Karpas-422 (cell line): ENCODE results near the gene FBXL4. TPM values are rescaled to one million over a fixed set of nuclear protein-coding genes. Genes with fewer than 3 reads are reported as not detected.
A peak's percentile ranks its signal among the peaks of the same experiment; 100 is the strongest.

Experiments used
- DNase-seq: peaks from one replicate; pipeline ENCODE4 v3.0.0-alpha.2; 2015
- H2AFZ ChIP-seq: fragments of 200-600 bp; sonication (generic); 2 replicates; pipeline ENCODE4 v1.6.1; 2014; ENCODE audit warnings: antibody characterized with exemption, low read length, mixed read lengths
- H3K27ac ChIP-seq: fragments of 200-600 bp; sonication (generic); 2 replicates; pipeline ENCODE4 v1.5.1; 2014; ENCODE audit warnings: mild to moderate bottlenecking, low read length, moderate library complexity
- H3K27me3 ChIP-seq: fragments of 200-600 bp; sonication (generic); 2 replicates; pipeline ENCODE4 v1.6.1; 2014; ENCODE audit warnings: low read length, mixed read lengths
- H3K36me3 ChIP-seq: fragments of 200-600 bp; sonication (generic); 2 replicates; pipeline ENCODE4 v1.6.1; 2014; ENCODE audit warnings: low read length, mixed read lengths; ENCODE audit not compliant: insufficient read depth
- H3K4me1 ChIP-seq: fragments of 200-600 bp; sonication (generic); 2 replicates; pipeline ENCODE4 v1.6.1; 2014; ENCODE audit warnings: mild to moderate bottlenecking, low read length, mixed read lengths
- H3K4me2 ChIP-seq: fragments of 200-600 bp; sonication (generic); 2 replicates; pipeline ENCODE4 v1.6.1; 2014; ENCODE audit warnings: low read length, low read depth, mild to moderate bottlenecking; ENCODE audit not compliant: poor library complexity, severe bottlenecking
- H3K4me3 ChIP-seq: fragments of 200-600 bp; sonication (generic); 2 replicates; pipeline ENCODE4 v1.5.1; 2014; ENCODE audit warnings: mild to moderate bottlenecking, antibody characterized with exemption, low read length, mixed read lengths
- H3K79me2 ChIP-seq: fragments of 200-600 bp; sonication (generic); 2 replicates; pipeline ENCODE4 v1.6.1; 2014; ENCODE audit warnings: mild to moderate bottlenecking, low read length, mixed read lengths
- H3K9ac ChIP-seq: fragments of 200-600 bp; sonication (generic); 2 replicates; pipeline ENCODE4 v1.6.0; 2014; ENCODE audit warnings: low read length
- H3K9me2 ChIP-seq: fragments of 200-600 bp; sonication (generic), shearing (Covaris generic); replicated peaks from 2 replicates; pipeline ENCODE4 v1.6.0; 2014; ENCODE audit warnings: mild to moderate bottlenecking, low read length, moderate library complexity; ENCODE audit not compliant: insufficient read depth
- H3K9me3 ChIP-seq: fragments of 300-700, 200-600 bp; sonication (generic); 2 replicates; pipeline ENCODE4 v1.6.1; 2014; ENCODE audit warnings: low read length, mixed read lengths
- H4K20me1 ChIP-seq: fragments of 200-600 bp; sonication (generic); 2 replicates; pipeline ENCODE4 v1.6.1; 2014; ENCODE audit warnings: mild to moderate bottlenecking, antibody characterized with exemption, low read length, low read depth; ENCODE audit not compliant: insufficient read depth
- total RNA-seq: library from RNA; depleted of rRNA; stranded (reverse); fragments of >200 nt; shearing (Covaris generic); gene quantifications from 2 replicates; pipeline ENCODE4 v1.2.3, GENCODE V29; 2014; ENCODE audit warnings: low replicate concordance

Gene FBXL4
- total RNA-seq, 1 experiment from 2014 or later, result 32.2 TPM

DNA sequence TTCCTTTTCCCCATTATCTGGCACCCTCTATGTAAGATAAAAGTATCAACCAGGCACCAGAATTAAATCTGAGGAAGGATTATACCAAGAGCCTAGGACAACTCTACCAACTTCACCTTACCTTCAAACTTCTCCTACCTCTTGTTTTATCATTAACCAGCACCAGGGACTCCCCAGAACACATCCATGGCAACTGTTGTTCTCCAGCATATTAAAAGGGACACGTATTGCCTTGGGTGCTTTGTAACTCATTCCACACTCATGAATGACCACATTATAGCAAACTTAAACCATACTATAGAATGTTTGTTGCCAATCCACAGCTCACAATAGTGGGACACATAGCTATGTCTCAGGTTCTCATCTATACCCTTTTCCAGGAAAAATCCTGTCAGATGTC is 11.9 kb upstream of the FBXL4 start:
- Histone ChIP-seq H3K36me3 (no peaks in the 10 kb centered on the region), H4K20me1 (no peaks in the 10 kb centered on the region), H3K4me2 (no peak overlapping the region), H2AFZ (no peak overlapping the region), H3K4me1 (no peaks in the 10 kb centered on the region), H3K4me3 (no peak overlapping the region), H3K79me2 (no peaks in the 10 kb centered on the region), H3K27ac (no peak overlapping the region), H3K9me2 (no peaks in the 10 kb centered on the region), H3K9me3 (no peaks in the 10 kb centered on the region), H3K9ac (no peak overlapping the region), H3K27me3 (0 out of 2 replicates have a peak, but pooled peaks cover 2% of the 10 kb centered on the region)
- DNase-seq, result no peak

DNA sequence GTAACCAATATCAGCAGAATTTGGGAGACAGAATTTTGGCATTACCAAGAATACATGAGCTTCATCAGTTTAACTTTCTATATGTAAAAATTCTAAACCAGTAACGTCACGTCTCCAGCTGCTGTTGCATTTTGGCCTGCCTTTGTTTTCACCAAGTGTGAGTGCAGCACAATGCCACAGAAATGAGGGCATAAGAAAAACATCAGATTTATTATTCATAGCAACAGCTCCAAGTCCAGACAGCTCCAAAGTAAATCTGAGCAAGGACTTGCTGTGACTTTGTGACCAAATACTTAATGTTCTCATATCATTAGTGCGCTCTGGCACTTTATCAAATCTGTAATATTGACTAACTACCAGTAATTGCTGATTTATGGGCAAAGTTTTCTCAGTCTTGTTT is 11.0 kb upstream of the FBXL4 start:
- H3K27ac ChIP-seq, result no peak overlapping the region
- H3K27me3 ChIP-seq, result 0 out of 2 replicates have a peak, but pooled peaks cover 2% of the 10 kb centered on the region
- no peaks in the 10 kb centered on the region for H3K9me2 ChIP-seq
- no peaks in the 10 kb centered on the region for H3K9me3 ChIP-seq
- no peak overlapping the region for H3K4me3 ChIP-seq
- H3K9ac ChIP-seq, result no peak overlapping the region
- no peak for DNase-seq
- H3K79me2 ChIP-seq, result no peaks in the 10 kb centered on the region
- H4K20me1 ChIP-seq, result no peaks in the 10 kb centered on the region
- no peak overlapping the region for H2AFZ ChIP-seq
- no peak overlapping the region for H3K4me2 ChIP-seq
- no peaks in the 10 kb centered on the region for H3K36me3 ChIP-seq
- H3K4me1 ChIP-seq, result no peaks in the 10 kb centered on the region

DNA sequence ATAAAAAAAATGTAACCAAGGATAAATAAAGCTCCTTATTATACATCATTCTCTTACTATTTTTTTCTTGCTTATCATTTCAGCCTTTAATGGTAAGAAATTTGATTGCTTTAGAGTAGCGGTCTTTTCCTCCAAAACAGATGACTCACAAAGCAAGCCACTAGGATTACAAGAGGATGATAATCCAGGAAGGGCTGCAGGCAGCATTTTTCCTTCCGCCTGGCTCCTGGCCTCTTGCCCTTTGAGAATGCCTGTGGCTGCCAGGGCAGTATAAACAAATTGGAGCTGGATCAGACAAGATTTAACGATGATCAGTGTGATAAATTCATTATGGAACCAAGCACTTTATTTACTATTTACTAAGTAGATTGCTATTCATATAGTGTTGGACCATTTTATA is 9.7 kb upstream of the FBXL4 start:
- Histone ChIP-seq H3K4me1 (no peaks in the 10 kb centered on the region), H3K4me3 (no peak overlapping the region), H3K27ac (no peak overlapping the region), H3K36me3 (no peaks in the 10 kb centered on the region), H3K4me2 (no peak overlapping the region), H4K20me1 (no peaks in the 10 kb centered on the region), H3K9me2 (no peaks in the 10 kb centered on the region), H3K79me2 (no peaks in the 10 kb centered on the region), H3K9me3 (no peaks in the 10 kb centered on the region), H3K27me3 (0 out of 2 replicates have a peak, but pooled peaks cover 2% of the 10 kb centered on the region), H2AFZ (no peak overlapping the region), H3K9ac (no peak overlapping the region)
- no peak for DNase-seq

DNA sequence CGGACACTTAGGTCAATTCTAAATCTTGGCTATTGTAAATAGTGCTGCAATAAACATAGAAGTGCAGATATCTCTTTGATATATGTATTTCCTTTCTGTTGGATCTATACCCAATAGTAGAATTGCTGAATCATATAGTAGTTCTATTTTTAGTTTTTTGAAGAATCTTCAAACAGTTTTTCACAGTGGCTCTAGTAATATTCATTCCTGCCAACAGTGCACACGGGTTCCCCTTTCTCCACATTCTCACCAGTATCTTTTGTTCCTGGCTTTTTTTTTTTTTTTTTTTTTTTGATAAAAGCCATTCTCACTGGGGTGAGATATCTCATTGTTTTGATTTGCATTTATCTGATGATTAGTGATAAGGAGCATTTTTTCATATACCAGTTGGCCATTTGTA is 1.8 kb upstream of the FBXL4 start:
- Histone ChIP-seq H4K20me1 (no peaks in the 10 kb centered on the region), H3K4me2 (no peak overlapping the region), H3K36me3 (peaks cover 4% of the 10 kb centered on the region), H3K9me2 (no peaks in the 10 kb centered on the region), H3K4me1 (peaks cover 21% of the 10 kb centered on the region), H3K4me3 (no peak overlapping the region), H3K27ac (no peak overlapping the region), H2AFZ (no peak overlapping the region), H3K27me3 (no peaks in the 10 kb centered on the region), H3K9ac (no peak overlapping the region), H3K79me2 (peaks cover 29% of the 10 kb centered on the region), H3K9me3 (peaks cover 3% of the 10 kb centered on the region; the same call in 1 of the 2 replicates)
- no peak for DNase-seq

DNA sequence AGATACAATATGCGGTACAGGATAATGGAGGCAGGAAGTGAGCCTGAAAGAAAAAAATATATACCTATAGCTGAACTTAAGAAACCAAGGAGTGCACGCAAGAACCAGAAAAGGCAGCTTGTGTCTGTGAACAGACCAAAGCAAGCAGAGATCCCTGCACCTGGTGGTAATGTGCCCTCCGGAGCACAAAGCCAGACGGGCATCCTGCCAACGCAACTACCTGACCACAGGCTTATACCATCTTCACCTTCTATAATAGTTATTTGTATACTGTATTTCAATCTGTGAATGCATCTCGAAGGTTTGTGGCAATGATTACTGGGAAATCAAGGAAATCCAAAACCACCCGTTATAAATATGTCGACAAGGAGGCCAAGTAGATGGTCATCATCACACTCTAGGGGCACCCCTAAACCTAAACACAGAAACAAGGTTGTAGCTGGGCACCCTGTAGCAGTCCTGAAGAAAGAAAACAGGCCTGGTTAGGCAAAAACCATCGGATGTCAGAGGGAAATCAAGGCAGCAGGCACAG is 801 bp downstream of the FBXL4 start:
- peak overlapping the region; percentile 68 for H3K27ac ChIP-seq
- peak overlapping the region; percentile 83 for H3K4me2 ChIP-seq
- H3K4me1 ChIP-seq, result peaks cover 21% of the 10 kb centered on the region
- H4K20me1 ChIP-seq, result no peaks in the 10 kb centered on the region
- H3K9me3 ChIP-seq, result peaks cover 12% of the 10 kb centered on the region; the same call in 1 of the 2 replicates
- H3K9me2 ChIP-seq, result no peaks in the 10 kb centered on the region
- H3K4me3 ChIP-seq, result peak overlapping the region; percentile 77
- peaks cover 55% of the 10 kb centered on the region for H3K79me2 ChIP-seq
- H2AFZ ChIP-seq, result peak overlapping the region; percentile 6; the same call in 1 of the 2 replicates
- peaks cover 26% of the 10 kb centered on the region for H3K36me3 ChIP-seq
- H3K27me3 ChIP-seq, result no peaks in the 10 kb centered on the region
- DNase-seq, result peak; percentile 77
- peak overlapping the region; percentile 94 for H3K9ac ChIP-seq

DNA sequence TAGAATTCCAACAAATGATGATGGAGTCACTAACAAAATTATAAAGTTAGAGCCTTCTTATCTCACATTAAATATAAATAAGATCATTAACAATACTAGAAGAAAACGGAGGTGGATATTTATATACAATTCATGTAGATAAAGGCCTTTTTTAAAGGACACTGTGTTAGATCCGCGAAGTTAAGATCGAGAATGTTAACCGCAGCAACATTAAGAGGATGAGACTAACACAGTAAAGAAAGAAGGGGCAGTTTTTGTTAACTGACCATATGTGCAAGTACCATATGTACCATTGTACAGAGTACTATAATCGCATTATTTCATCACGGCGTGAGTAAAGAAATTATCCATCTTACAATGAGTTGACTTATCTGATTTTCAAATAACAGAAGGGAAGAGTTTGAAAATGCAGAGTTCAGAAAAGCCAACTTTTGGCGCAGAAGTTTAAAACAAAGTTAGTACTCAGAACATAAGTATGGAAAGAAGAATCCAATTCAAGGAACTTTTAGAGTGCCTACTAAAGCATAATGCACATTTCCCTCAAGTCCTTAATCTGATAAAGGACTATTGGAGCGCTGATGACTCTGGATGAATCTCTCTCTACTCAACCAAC is 1.4 kb downstream of the FBXL4 start:
- no peaks in the 10 kb centered on the region for H4K20me1 ChIP-seq
- no peak for DNase-seq
- H3K4me1 ChIP-seq, result peaks cover 21% of the 10 kb centered on the region
- peak overlapping the region; percentile 68 for H3K27ac ChIP-seq
- H2AFZ ChIP-seq, result no peak overlapping the region
- H3K9ac ChIP-seq, result peak overlapping the region; percentile 94
- H3K79me2 ChIP-seq, result peaks cover 61% of the 10 kb centered on the region
- H3K27me3 ChIP-seq, result no peaks in the 10 kb centered on the region
- H3K4me2 ChIP-seq, result peak overlapping the region; percentile 83
- peak overlapping the region; percentile 77 for H3K4me3 ChIP-seq
- peaks cover 30% of the 10 kb centered on the region for H3K36me3 ChIP-seq
- peaks cover 16% of the 10 kb centered on the region for H3K9me3 ChIP-seq
- no peaks in the 10 kb centered on the region for H3K9me2 ChIP-seq

DNA sequence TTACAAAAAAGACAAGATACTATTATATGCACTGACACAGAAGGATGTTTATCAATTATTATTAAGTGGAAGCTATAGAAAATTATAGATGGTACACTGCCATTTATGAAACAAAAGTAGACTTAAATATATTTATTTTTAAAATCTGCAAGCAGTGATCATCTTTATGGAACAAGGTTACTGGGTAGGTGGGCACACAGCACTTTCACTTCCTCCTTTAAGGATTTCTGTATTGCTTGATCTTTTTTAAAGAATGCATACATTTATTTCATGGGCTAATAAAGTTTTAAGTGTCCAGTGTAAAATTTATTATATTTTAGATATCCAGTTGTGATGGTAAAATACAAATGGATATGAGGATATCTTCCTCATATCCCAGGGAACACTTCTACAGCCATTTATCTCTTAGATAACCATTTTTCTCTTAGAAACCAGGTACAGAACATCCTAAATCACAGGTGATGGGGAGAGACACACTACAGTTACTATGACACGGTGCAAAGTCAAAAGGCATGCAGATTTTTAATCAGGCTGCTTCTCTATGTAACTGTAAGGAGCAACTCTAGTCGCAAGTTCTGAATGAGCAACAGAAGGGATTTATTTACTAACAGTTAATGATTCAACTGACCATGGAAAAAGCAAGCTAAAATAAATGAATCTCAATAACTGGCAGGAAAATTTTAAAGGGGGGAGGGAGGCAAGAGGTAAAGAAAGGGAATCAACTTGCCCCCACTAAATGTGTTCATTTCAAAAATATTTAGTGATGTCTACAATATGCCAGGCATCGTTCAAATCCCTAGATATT is 2.2 kb downstream of the FBXL4 start:
- H3K79me2 ChIP-seq, result peaks cover 69% of the 10 kb centered on the region
- H3K4me1 ChIP-seq, result peaks cover 21% of the 10 kb centered on the region

DNA sequence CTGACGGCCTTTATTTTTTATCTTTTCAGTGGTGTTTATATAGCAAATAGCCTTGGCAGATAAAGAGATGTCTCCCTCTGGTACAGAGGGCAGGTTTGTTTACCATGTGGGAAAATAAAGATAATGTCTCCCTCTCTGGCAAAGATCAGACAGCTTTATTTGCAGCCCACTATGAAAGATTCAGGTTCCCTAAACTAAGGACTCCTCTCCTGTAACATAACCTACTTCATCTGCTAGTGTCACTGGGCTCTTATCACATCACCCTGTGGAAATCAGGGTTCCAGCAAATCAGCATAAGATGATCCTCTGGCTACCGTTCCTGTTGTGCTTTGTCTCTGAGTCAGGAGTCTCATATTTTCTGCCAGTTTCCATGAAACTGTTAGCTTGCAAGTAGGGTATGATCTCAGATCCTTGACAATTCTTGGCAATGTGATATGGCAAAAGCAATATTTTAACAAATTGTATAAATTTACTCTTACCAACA is 3.1 kb downstream of the FBXL4 start:
- Histone ChIP-seq H3K27ac (peak overlapping the region; percentile 68; the same call in 1 of the 2 replicates), H2AFZ (no peak overlapping the region), H3K4me2 (no peak overlapping the region), H3K36me3 (peaks cover 44% of the 10 kb centered on the region), H3K9me2 (no peaks in the 10 kb centered on the region), H3K9ac (no peak overlapping the region), H4K20me1 (no peaks in the 10 kb centered on the region), H3K4me1 (peaks cover 21% of the 10 kb centered on the region), H3K79me2 (peaks cover 78% of the 10 kb centered on the region), H3K9me3 (peaks cover 25% of the 10 kb centered on the region), H3K27me3 (no peaks in the 10 kb centered on the region), H3K4me3 (no peak overlapping the region)
- no peak for DNase-seq

More for the DNA sequence above, 2.2 kb downstream of the FBXL4 start:
- Histone ChIP-seq H3K4me3 (peak overlapping the region; percentile 77), H3K9me2 (no peaks in the 10 kb centered on the region), H3K4me2 (peak overlapping the region; percentile 83), H3K27ac (peak overlapping the region; percentile 68), H2AFZ (no peak overlapping the region), H3K9ac (peak overlapping the region; percentile 94), H3K9me3 (peaks cover 21% of the 10 kb centered on the region), H3K36me3 (peaks cover 38% of the 10 kb centered on the region), H4K20me1 (no peaks in the 10 kb centered on the region), H3K27me3 (no peaks in the 10 kb centered on the region)
- DNase-seq, result peak; percentile 71
